Choroid plexus epithelial cell (primary cell): ENCODE results near the gene AVPR2.

Experiments
- DNase-seq: peaks from one replicate; pipeline ENCODE4 v3.0.0-alpha.2; 2010; ENCODE audit warnings: low read depth
- H3K4me3 ChIP-seq: 2 replicates; pipeline ENCODE4 v1.5.1; 2011; ENCODE audit warnings: low read depth, mild to moderate bottlenecking, control low read depth, low read length, moderate library complexity
- TF ChIP-seq, protein P1 (sequence below): conservative IDR thresholded peaks from 2 replicates; pipeline ENCODE4 v1.5.1; 2011; ENCODE audit warnings: low read depth, mild to moderate bottlenecking, control low read depth, inconsistent platforms, low read length, moderate library complexity

AVPR2 gene

GRCh38 chrX:153921511-153922446 is 17.3 kb downstream of the AVPR2 start:
- no peak for DNase-seq
- TF ChIP-seq, protein P1, sequence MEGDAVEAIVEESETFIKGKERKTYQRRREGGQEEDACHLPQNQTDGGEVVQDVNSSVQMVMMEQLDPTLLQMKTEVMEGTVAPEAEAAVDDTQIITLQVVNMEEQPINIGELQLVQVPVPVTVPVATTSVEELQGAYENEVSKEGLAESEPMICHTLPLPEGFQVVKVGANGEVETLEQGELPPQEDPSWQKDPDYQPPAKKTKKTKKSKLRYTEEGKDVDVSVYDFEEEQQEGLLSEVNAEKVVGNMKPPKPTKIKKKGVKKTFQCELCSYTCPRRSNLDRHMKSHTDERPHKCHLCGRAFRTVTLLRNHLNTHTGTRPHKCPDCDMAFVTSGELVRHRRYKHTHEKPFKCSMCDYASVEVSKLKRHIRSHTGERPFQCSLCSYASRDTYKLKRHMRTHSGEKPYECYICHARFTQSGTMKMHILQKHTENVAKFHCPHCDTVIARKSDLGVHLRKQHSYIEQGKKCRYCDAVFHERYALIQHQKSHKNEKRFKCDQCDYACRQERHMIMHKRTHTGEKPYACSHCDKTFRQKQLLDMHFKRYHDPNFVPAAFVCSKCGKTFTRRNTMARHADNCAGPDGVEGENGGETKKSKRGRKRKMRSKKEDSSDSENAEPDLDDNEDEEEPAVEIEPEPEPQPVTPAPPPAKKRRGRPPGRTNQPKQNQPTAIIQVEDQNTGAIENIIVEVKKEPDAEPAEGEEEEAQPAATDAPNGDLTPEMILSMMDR = no peak
- H3K4me3 ChIP-seq = no peak overlapping the region

GRCh38 chrX:153922932-153923857 is 18.7 kb downstream of the AVPR2 start:
- TF ChIP-seq, protein P1 = peak; percentile 67
- peak; percentile 70 for DNase-seq
- H3K4me3 ChIP-seq = no peak overlapping the region

DNA sequence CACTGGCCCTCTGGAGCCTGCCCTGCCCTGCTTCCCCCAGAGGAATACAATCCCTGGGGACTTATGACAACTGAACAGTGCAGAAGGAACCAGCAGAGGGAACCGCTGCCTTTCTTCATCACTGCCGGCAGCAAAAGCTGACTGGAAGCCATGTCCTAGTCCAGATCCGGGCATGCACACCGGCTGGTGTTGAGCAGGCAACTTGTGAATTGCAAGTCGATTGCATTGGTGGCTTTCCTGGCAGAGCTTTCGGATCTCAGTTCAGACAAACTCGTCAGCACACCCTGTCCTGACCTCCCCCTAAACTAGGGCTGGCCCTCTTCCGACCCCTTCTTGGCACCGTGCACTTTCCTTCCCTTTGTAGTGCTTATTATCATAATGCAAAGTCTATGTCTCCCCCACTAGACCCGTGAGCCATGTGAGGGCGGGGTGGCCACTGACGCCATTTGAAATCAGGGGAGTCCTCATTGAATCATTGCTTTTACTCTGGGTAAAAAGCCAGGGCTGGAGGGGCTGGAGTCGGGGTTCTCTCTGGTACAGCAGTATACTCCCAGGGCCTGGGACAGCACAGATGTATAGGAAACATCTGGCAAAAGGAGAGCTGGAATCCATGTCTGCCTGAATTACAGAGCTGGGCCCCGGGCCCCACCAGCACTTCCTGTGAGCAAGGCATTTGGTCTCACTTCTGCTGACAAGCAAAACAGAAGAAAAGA is 19.8 kb downstream of the AVPR2 start:
- H3K4me3 ChIP-seq = no peak overlapping the region
- TF ChIP-seq, protein P1 = peak; percentile 31
- peak; percentile 45 for DNase-seq

- H3K4me3 ChIP-seq = no peak overlapping the region
- DNase-seq = no peak
- TF ChIP-seq, protein P1 = no peak
These were observed 20.9 kb downstream of the AVPR2 start for GRCh38 chrX:153925387-153925738.

DNA sequence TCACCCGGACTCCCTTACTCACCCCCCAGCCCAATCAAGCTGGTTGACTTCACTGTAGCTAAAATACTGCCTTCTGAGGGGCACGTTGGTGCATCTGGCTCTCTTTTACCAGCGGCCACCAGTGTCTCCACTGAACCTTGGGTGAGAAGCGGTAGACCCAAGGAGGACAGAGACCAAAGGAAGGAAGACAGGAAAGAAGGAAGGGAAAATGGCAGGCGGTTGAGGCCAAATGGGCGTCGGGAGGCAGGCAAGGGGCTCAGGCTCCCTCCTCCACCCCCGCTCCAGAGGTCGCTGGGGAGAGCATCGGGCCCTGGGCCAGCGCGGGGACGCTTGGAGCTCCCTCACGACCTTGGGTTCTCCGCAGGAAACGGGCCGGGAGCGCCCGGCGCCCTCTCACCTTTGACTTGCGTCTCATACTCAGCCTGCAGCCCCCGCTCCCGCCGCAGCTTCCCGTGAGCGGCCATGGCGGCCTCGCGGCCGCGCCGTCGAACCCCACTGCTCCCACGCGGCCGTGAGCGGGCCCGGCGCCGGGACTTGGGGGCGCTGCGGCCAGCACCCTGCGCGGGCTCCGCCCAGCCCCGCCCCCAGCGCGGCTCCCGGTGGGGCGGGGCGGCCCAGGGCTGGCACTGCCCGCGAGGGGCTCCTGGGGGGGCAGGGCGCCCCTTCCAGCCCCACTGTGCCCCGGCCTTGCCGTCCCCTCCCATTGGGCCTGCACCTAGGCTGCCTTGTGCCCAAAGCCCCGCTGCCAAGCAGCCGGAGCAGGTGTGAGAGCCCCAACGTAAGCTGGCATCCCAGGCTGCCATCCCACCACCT is 21.5 kb downstream of the AVPR2 start, which contains the start of gene ARHGAP4:
ARHGAP4 (minus strand) TSS at position 526 of the 813 bp plus-strand sequence; CDS start at position 464, 62 bp downstream.
- TF ChIP-seq, protein P1 = no peak
- no peak for DNase-seq
- peak within 1 kb of the TSS; percentile 67 for H3K4me3 ChIP-seq

DNA sequence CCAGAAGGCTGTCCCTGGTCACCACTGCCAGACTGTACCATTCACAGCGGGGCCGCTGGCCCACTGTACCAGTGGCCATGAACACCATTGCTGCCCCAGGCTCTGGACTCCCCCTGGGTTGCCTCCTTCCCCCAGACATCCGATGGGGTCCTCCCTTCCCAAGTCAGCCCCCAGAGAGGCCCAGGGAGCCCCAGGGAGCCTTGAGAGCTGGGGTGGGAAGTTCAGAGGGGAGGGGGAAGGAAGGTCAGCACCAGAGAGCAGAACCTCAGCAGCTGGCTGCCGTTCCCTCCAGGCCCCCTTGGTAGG is 22.0 kb downstream of the AVPR2 start:
- TF ChIP-seq, protein P1 = no peak
- H3K4me3 ChIP-seq = no peak overlapping the region
- DNase-seq = no peak
